K562 (cell line): Measurements from ENCODE around the gene FIBIN. TPM values are rescaled to one million over a fixed set of nuclear protein-coding genes. Genes with fewer than 3 reads are reported as not detected.

Experiments
- ATAC-seq: fragments of 200-7000 bp; cut with Tn5 transposase; 3 replicates; pipeline ENCODE4 v1.9.1; 2020; ENCODE audit warnings: moderate library complexity
- BruUV-seq: library from RNA; stranded (reverse); fragments of 400-500 nt; replicated peaks from 2 replicates; lab custom pipeline; 2021; lab: Mats Ljungman, UMichigan
- CTCF ChIA-PET: fragments of 300-600 bp; formaldehyde crosslinking; extraction: SDS; loops from one replicate; lab custom pipeline; 2021; ENCODE audit warnings: low intra/inter-chr PET ratio; lab: Yijun Ruan, JAX
- POLR2A ChIA-PET: fragments of 300-600, 350-650 bp; sonication (Branson Sonifier 250); formaldehyde crosslinking; extraction: SDS; loops from one replicate; lab custom pipeline; 2021; ENCODE audit warnings: antibody characterized with exemption, inconsistent platforms; lab: Yijun Ruan, JAX
- DNase-seq, 4 experiments: peaks; one replicate each; pipeline versions ENCODE4 v3.0.0 to v3.0.0-alpha.2; 2011 to 2018; ENCODE audit warnings: low spot score in 3 of 4, mixed read lengths in 3 of 4; ENCODE audit errors: extremely low read depth in 1 of 4
- FAIRE-seq: peaks from 2 replicates; lab custom pipeline; 2011; peaks lifted over from hg19 to GRCh38; lab: Jason Lieb, UNC
- H2AFZ ChIP-seq: 2 replicates; pipeline ENCODE4 v1.6.0; 2011; ENCODE audit warnings: low read depth, low read length, control low read depth, inconsistent platforms
- H3K27ac ChIP-seq: fragments of 200-600 bp; 3 replicates; pipeline ENCODE4 v1.8.0; 2011; ENCODE audit warnings: low read depth, mild to moderate bottlenecking, control low read depth, inconsistent platforms, low read length, moderate library complexity, mixed read lengths; ENCODE audit errors: extremely low read depth
- H3K27me3 ChIP-seq, 2 experiments: fragments of 300-600 bp in 1 of 2; 2 replicates in 1 of 2; 3 replicates in 1 of 2; pipeline versions ENCODE4 v1.6.0 to v1.8.0; 2011; ENCODE audit warnings: inconsistent platforms in 2 of 2, low read length in 2 of 2, mild to moderate bottlenecking in 1 of 2, mixed read lengths in 1 of 2, moderate library complexity in 1 of 2; ENCODE audit not compliant: control insufficient read depth in 2 of 2, insufficient read depth in 2 of 2
- H3K36me3 ChIP-seq: fragments of 300-600 bp; 3 replicates; pipeline ENCODE4 v1.8.0; 2011; ENCODE audit warnings: mild to moderate bottlenecking, low read length, inconsistent platforms; ENCODE audit not compliant: control insufficient read depth, insufficient read depth
- H3K4me1 ChIP-seq, 2 experiments: fragments of 200-600 bp in 1 of 2; replicated peaks in 1 of 2; 2 replicates in 1 of 2; 3 replicates in 1 of 2; pipeline versions ENCODE4 v1.5.1 to v1.8.0; 2011; ENCODE audit warnings: inconsistent platforms in 2 of 2, low read length in 2 of 2, mild to moderate bottlenecking in 1 of 2, mixed read lengths in 1 of 2, moderate library complexity in 1 of 2; ENCODE audit not compliant: control insufficient read depth in 2 of 2, insufficient read depth in 2 of 2
- H3K4me2 ChIP-seq: 2 replicates; pipeline ENCODE4 v1.6.1; 2011; ENCODE audit warnings: low read length, control low read depth, inconsistent platforms, mixed read lengths; ENCODE audit not compliant: insufficient read depth
- H3K4me3 ChIP-seq: fragments of 200-600 bp; sonication (generic), shearing (Covaris generic); 2 replicates; pipeline ENCODE4 v1.5.1; 2016; ENCODE audit warnings: control low read depth, inconsistent platforms
- H3K79me2 ChIP-seq: fragments of 200-600 bp; 3 replicates; pipeline ENCODE4 v1.8.0; 2011; ENCODE audit warnings: low read length, inconsistent platforms; ENCODE audit not compliant: control insufficient read depth, insufficient read depth
- H3K9ac ChIP-seq, 2 experiments: 2 replicates each; pipeline versions ENCODE4 v1.6.0 to v1.6.1; 2011; ENCODE audit warnings: low read depth in 2 of 2, low read length in 2 of 2, control low read depth in 1 of 2, inconsistent platforms in 1 of 2, mild to moderate bottlenecking in 1 of 2, mixed read lengths in 1 of 2; ENCODE audit not compliant: insufficient read depth in 1 of 2
- H3K9me1 ChIP-seq: one replicate; pipeline ENCODE4 v1.6.0; 2011; ENCODE audit warnings: inconsistent platforms, mild to moderate bottlenecking, low read length, moderate library complexity; ENCODE audit not compliant: control insufficient read depth, insufficient read depth
- H3K9me3 ChIP-seq: replicated peaks from 2 replicates; pipeline ENCODE4 v1.5.1; 2011; ENCODE audit warnings: low read depth, low read length, inconsistent platforms; ENCODE audit not compliant: control insufficient read depth, insufficient read depth
- H4K20me1 ChIP-seq: replicated peaks from 2 replicates; pipeline ENCODE4 v1.6.1; 2011; ENCODE audit warnings: low read length, inconsistent platforms, mixed read lengths; ENCODE audit not compliant: control insufficient read depth, insufficient read depth
- ASH1L ChIP-seq: fragments of 450-650 bp; IDR thresholded peaks from 2 replicates; pipeline ENCODE4 v1.6.1; 2018; ENCODE audit warnings: borderline replicate concordance, mild to moderate bottlenecking, low read depth; ENCODE audit not compliant: partially characterized antibody
- CEBPZ ChIP-seq: fragments of 150-350 bp; IDR thresholded peaks from 2 replicates; pipeline ENCODE4 v1.6.1; 2014; ENCODE audit warnings: low read depth, mild to moderate bottlenecking, low read length, borderline replicate concordance
- FOXK2 ChIP-seq, 2 experiments: fragments of 450-650 bp; IDR thresholded peaks in 1 of 2; conservative IDR thresholded peaks in 1 of 2; 2 replicates each; pipeline ENCODE4 v1.6.1; 2016; ENCODE audit warnings: low read depth in 2 of 2, mild to moderate bottlenecking in 1 of 2
- KHSRP ChIP-seq: fragments of 450-650 bp; IDR thresholded peaks from 2 replicates; pipeline ENCODE4 v1.6.1; 2017
- MITF ChIP-seq: IDR thresholded peaks from 2 replicates; pipeline ENCODE4 v1.6.1; 2014; ENCODE audit warnings: antibody characterized with exemption
- RAD21 ChIP-seq, 2 experiments: fragments of 250-450 bp in 1 of 2; fragments of 450-650 bp in 1 of 2; sonication (Bioruptor Pico) in 1 of 2; formaldehyde crosslinking in 1 of 2; IDR thresholded peaks in 1 of 2; conservative IDR thresholded peaks in 1 of 2; 2 replicates each; pipeline versions ENCODE4 v1.4.0 to v1.8.0; 2020 to 2022; ENCODE audit warnings: mild to moderate bottlenecking in 2 of 2, moderate library complexity in 1 of 2
- ZNF175 ChIP-seq: fragments of 200-800 bp; sonication (Bioruptor generic); IDR thresholded peaks from 2 replicates; pipeline ENCODE4 v1.6.1; 2016; ENCODE audit warnings: low read depth, mild to moderate bottlenecking, missing genetic modification characterization, missing compliant biosample characterization
- WGBS: fragments of 100-300 bp; shearing (Covaris generic); methylation state at CpG from one replicate; pipeline ENCODE4 v1.1.6; 2016; ENCODE audit warnings: low coverage, mixed read lengths; ENCODE audit not compliant: insufficient coverage; ENCODE audit errors: missing lambda C conversion rate; 5-methylcytosine and 5-hydroxymethylcytosine counted together
- in situ Hi-C: fragments of 300-500 bp; cut with MboI; formaldehyde crosslinking; loops from 4 replicates; pipeline ENCODE4 v1.15.0; 2018; ENCODE audit warnings: inconsistent platforms, mixed read lengths
- intact Hi-C: fragments of 100-400 bp; cut with micrococcal nuclease; formaldehyde crosslinking; loops from 2 replicates; pipeline ENCODE4 v1.14.2; 2022
- polyA plus RNA-seq, 8 experiments: library from polyadenylated mRNA; depleted of rRNA in 4 of 8; stranded (reverse) in 5 of 8; unstranded in 3 of 8; fragments of >200 nt; fragmentation: Nextera tagmentation in 2 of 8; fragmentation: Illumina TruSeq in 1 of 8; extraction: Ambion mirVana in 2 of 8; extraction: Trizol in 1 of 8; gene quantifications; 2 replicates each; pipeline versions ENCODE4 v1.2.1 to v1.2.3, GENCODE V29; 2011 to 2014; ENCODE audit warnings: inconsistent platforms in 1 of 8, missing spikeins in 1 of 8
- total RNA-seq, 7 experiments: library from RNA; depleted of rRNA in 6 of 7; stranded (reverse); fragments of >200 nt in 6 of 7; fragmentation: Illumina TruSeq in 2 of 7; extraction: Trizol in 2 of 7; gene quantifications; 2 replicates each; pipeline versions ENCODE4 v1.2.1 to v1.2.3, GENCODE V29; 2011 to 2021; ENCODE audit warnings: low replicate concordance in 1 of 7

FIBIN gene
- total and polyA plus RNA-seq, 9 of the 15 experiments (the other 6 are each of a cell fraction or from before 2014, with no cell fraction given), result not detected

GRCh38 chr11:27011560-27012233 lies 17.8 kb downstream of the FIBIN start:
- no peaks in the 10 kb centered on the region for H3K27me3 ChIP-seq
- TF ChIP-seq ZNF175 (CRISPR knock-in tag), result no peak
- TF ChIP-seq RAD21 (CRISPR knock-in tag; conservative IDR thresholded peaks at IDR 0.05 in 1 of 2, IDR thresholded peaks at IDR 0.05 in 1 of 2), result no peak
- TF ChIP-seq FOXK2 (conservative IDR thresholded peaks at IDR 0.05 in 1 of 2, IDR thresholded peaks at IDR 0.05 in 1 of 2; ENCODE audit: low read depth in 2 of 2), result no peak
- no peaks in the 10 kb centered on the region for H3K36me3 ChIP-seq
- ChIA-PET POLR2A (no interaction called here), CTCF (no interaction called here)
- no peaks in the 10 kb centered on the region for H3K4me1 ChIP-seq
- H3K9ac ChIP-seq, result no peak overlapping the region
- no peaks in the 10 kb centered on the region; the same call in 1 of the 2 replicates for H3K9me3 ChIP-seq
- FAIRE-seq (no peak), ATAC-seq (no peak), DNase-seq (no peak)
- in situ Hi-C loops, result no loop called here
- intact Hi-C loops, result no loop called here
- H3K4me3 ChIP-seq, result no peak overlapping the region
- no peak overlapping the region for H2AFZ ChIP-seq
- no peaks in the 10 kb centered on the region for H4K20me1 ChIP-seq
- no peak overlapping the region for H3K27ac ChIP-seq
- H3K9me1 ChIP-seq, result no peaks in the 10 kb centered on the region
- no TSS peak for BruUV-seq
- H3K4me2 ChIP-seq, result no peak overlapping the region
- no peaks in the 10 kb centered on the region for H3K79me2 ChIP-seq
- WGBS, result 2% methylated on average over 4 of the region's 4 CpGs

- FAIRE-seq (no peak), ATAC-seq (no peak), DNase-seq (no peak)
- ChIA-PET POLR2A (no interaction called here), CTCF (no interaction called here)
- Histone ChIP-seq H4K20me1 (no peaks in the 10 kb centered on the region), H3K36me3 (no peaks in the 10 kb centered on the region), H3K79me2 (no peaks in the 10 kb centered on the region), H3K4me3 (no peak overlapping the region), H3K27me3 (no peaks in the 10 kb centered on the region), H3K9ac (no peak overlapping the region), H3K4me2 (no peak overlapping the region), H3K4me1 (no peaks in the 10 kb centered on the region), H2AFZ (no peak overlapping the region), H3K9me1 (no peaks in the 10 kb centered on the region), H3K9me3 (no peaks in the 10 kb centered on the region; the same call in 1 of the 2 replicates), H3K27ac (no peak overlapping the region)
- WGBS, result 2% methylated on average over 4 of the region's 4 CpGs
- intact Hi-C loops, result no loop called here
- in situ Hi-C loops, result no loop called here
- no TSS peak for BruUV-seq
- TF ChIP-seq ASH1L (no peak), CEBPZ (no peak), MITF (no peak), KHSRP (no peak)
These were observed 18.5 kb downstream of the FIBIN start for GRCh38 chr11:27012234-27012921.
